Kidney (tissue), 14 donors: ENCODE data around the gene SPOUT1. TPM values are rescaled to one million over a fixed set of nuclear protein-coding genes. Genes with fewer than 3 reads are reported as not detected.

Experiments used
- DNase-seq, 5 donors: peaks; one replicate each; pipeline ENCODE4 v3.0.0-alpha.2; 2013 to 2020
- FAIRE-seq: peaks from 2 replicates; lab custom pipeline; 2012; peaks lifted over from hg19 to GRCh38; lab: Jason Lieb, UNC
- H3K27ac ChIP-seq, 2 donors: one replicate each; pipeline ENCODE4 v1.7.0; 2013; ENCODE audit warnings: low read depth in 2 of 2, low read length in 2 of 2, inconsistent platforms in 1 of 2
- H3K27me3 ChIP-seq: one replicate; pipeline ENCODE4 v1.7.1; 2013; ENCODE audit warnings: low read length, inconsistent platforms; ENCODE audit not compliant: control insufficient read depth, insufficient read depth
- H3K36me3 ChIP-seq, 3 donors: one replicate each; pipeline versions ENCODE4 v1.7.0 to v1.7.1; 2013; ENCODE audit warnings: low read length in 3 of 3, control low read depth in 1 of 3, inconsistent platforms in 1 of 3; ENCODE audit not compliant: insufficient read depth in 3 of 3, control insufficient read depth in 2 of 3
- H3K4me1 ChIP-seq, 3 donors: one replicate each; pipeline versions ENCODE4 v1.7.0 to v1.7.1; 2013; ENCODE audit warnings: low read length in 3 of 3, inconsistent platforms in 1 of 3, low read depth in 1 of 3; ENCODE audit not compliant: control insufficient read depth in 2 of 3, insufficient read depth in 2 of 3
- H3K4me3 ChIP-seq, 3 donors: one replicate each; pipeline versions ENCODE4 v1.7.0 to v1.8.1; 2013; ENCODE audit warnings: low read length in 3 of 3, control low read depth in 1 of 3, inconsistent platforms in 1 of 3
- H3K9ac ChIP-seq, 3 donors: one replicate each; pipeline versions ENCODE4 v1.7.0 to v1.7.1; 2013; ENCODE audit warnings: low read length in 3 of 3, control low read depth in 1 of 3, inconsistent platforms in 1 of 3
- H3K9me3 ChIP-seq, 3 donors: one replicate each; pipeline versions ENCODE4 v1.7.0 to v1.7.1; 2013; ENCODE audit warnings: low read length in 3 of 3, control low read depth in 1 of 3, inconsistent platforms in 1 of 3; ENCODE audit not compliant: control insufficient read depth in 2 of 3, insufficient read depth in 1 of 3
- CTCF ChIP-seq: IDR thresholded peaks from 3 replicates; pipeline ENCODE4 v1.5.1; 2012; ENCODE audit warnings: mild to moderate bottlenecking, moderate library complexity, borderline replicate concordance; ENCODE audit not compliant: insufficient read depth; ENCODE audit errors: extremely low read depth
- intact Hi-C: fragments of 100-400 bp; cut with DNase I; formaldehyde crosslinking; loops from one replicate; pipeline ENCODE4 v1.11.1; 2022
- polyA plus RNA-seq: library from polyadenylated mRNA; stranded (reverse); fragments of 350-450 nt; fragmentation: Illumina TruSeq; extraction: RNeasy Lipid Tissue Mini Kit (QIAGEN cat#74804); gene quantifications from one replicate; pipeline ENCODE4 v1.2.3, GENCODE V29; 2014; ENCODE audit warnings: low read depth, low replicate concordance; ENCODE audit not compliant: insufficient read depth
- total RNA-seq: library from RNA; stranded (reverse); fragmentation: NEBNext Ultra II Directional; extraction: Animal tissue kit (Norgen Biotek cat#: 25700); gene quantifications from one replicate; pipeline ENCODE4 v1.2.1, GENCODE V29; 2021
- donor health status: control.
- donor health status: control.
- donor health status: control.
- donor health status: control.
- donor health status: control.
- donor health status: DM: yes; HTN: yes; CAD: no.
- donor health status: Normal renal cell carcinoma (clear cell type).

Gene SPOUT1
- total and polyA plus RNA-seq, 2 donors from 2014 or later: 42.0 to 56.8 TPM

GRCh38 chr9:128823362-128823902, 6.2 kb downstream of the SPOUT1 start:
- Histone ChIP-seq H3K9me3 (no peaks in the 10 kb centered on the region), H3K27me3 (no peaks in the 10 kb centered on the region), H3K4me1 (peaks cover 0 to 12% (median 4%) of the 10 kb centered on the region in 3 donors), H3K4me3 (no peak overlapping the region), H3K36me3 (peaks cover 0 to 36% (median 10%) of the 10 kb centered on the region in 3 donors), H3K9ac (no peak overlapping the region), H3K27ac (no peak overlapping the region)
- no peak for TF ChIP-seq CTCF
- no peak for FAIRE-seq
- intact Hi-C loops: no loop called here
- DNase-seq: peak in 1 of 5 donors; percentile 74

- no peak for TF ChIP-seq CTCF
- DNase-seq (no peak), FAIRE-seq (no peak)
- intact Hi-C loops: no loop called here
- Histone ChIP-seq H3K9me3 (no peaks in the 10 kb centered on the region), H3K36me3 (peaks cover 0 to 36% (median 10%) of the 10 kb centered on the region in 3 donors), H3K9ac (no peak overlapping the region), H3K4me3 (no peak overlapping the region), H3K4me1 (peaks cover 0 to 12% (median 4%) of the 10 kb centered on the region in 3 donors), H3K27me3 (no peaks in the 10 kb centered on the region), H3K27ac (no peak overlapping the region)
These were observed 7.1 kb downstream of the SPOUT1 start for GRCh38 chr9:128822407-128823042.

- Histone ChIP-seq H3K27me3 (no peaks in the 10 kb centered on the region), H3K36me3 (peaks cover 0 to 31% (median 10%) of the 10 kb centered on the region in 3 donors), H3K27ac (no peak overlapping the region), H3K4me1 (peaks cover 0 to 12% (median 4%) of the 10 kb centered on the region in 3 donors), H3K4me3 (no peak overlapping the region), H3K9ac (no peak overlapping the region), H3K9me3 (no peaks in the 10 kb centered on the region)
- FAIRE-seq (no peak), DNase-seq (no peak)
- intact Hi-C loops: no loop called here
- TF ChIP-seq CTCF: no peak
These were observed 7.8 kb downstream of the SPOUT1 start for GRCh38 chr9:128821584-128822406.
